Neural progenitor cell (in vitro differentiated cells): ENCODE measurements around the gene NBPF11. TPM values are rescaled to one million over a fixed set of nuclear protein-coding genes. Genes with fewer than 3 reads are reported as not detected.
"Not testable (repeated sequence)": the region's sequence is repeated elsewhere in the genome, so short reads cannot be mapped to it uniquely, and the experiment has no call there.

Experiments
- DNase-seq: peaks from one replicate; pipeline ENCODE4 v3.0.0-alpha.2; 2016; ENCODE audit warnings: low spot score
- H2AFZ ChIP-seq: fragments of 200-600 bp; sonication (generic); replicated peaks from 2 replicates; pipeline ENCODE4 v1.6.1; 2016; ENCODE audit warnings: antibody characterized with exemption
- H3F3A ChIP-seq: fragments of 200-600 bp; sonication (generic); 2 replicates; pipeline ENCODE4 v1.6.1; 2016; ENCODE audit warnings: antibody characterized with exemption, low read depth
- H3K27ac ChIP-seq: fragments of 200-600 bp; sonication (generic); 2 replicates; pipeline ENCODE4 v1.5.1; 2016; ENCODE audit warnings: mild to moderate bottlenecking
- H3K27me3 ChIP-seq: fragments of 200-600 bp; sonication (generic); 2 replicates; pipeline ENCODE4 v1.6.1; 2016; ENCODE audit warnings: mild to moderate bottlenecking, moderate library complexity
- H3K36me3 ChIP-seq: fragments of 200-600 bp; sonication (generic); 2 replicates; pipeline ENCODE4 v1.5.1; 2016
- H3K4me1 ChIP-seq: fragments of 200-600 bp; sonication (generic); 2 replicates; pipeline ENCODE4 v1.6.1; 2016; ENCODE audit warnings: mixed run types
- H3K4me2 ChIP-seq: fragments of 200-600 bp; sonication (generic); 2 replicates; pipeline ENCODE4 v1.6.1; 2016
- H3K4me3 ChIP-seq: fragments of 200-600 bp; sonication (generic); 2 replicates; pipeline ENCODE4 v1.5.1; 2016
- H3K79me2 ChIP-seq: fragments of 200-600 bp; sonication (generic); 2 replicates; pipeline ENCODE4 v1.6.1; 2016; ENCODE audit warnings: low read depth
- H3K9ac ChIP-seq: fragments of 200-600 bp; sonication (generic); 2 replicates; pipeline ENCODE4 v1.6.1; 2016
- H3K9me3 ChIP-seq: fragments of 200-600 bp; sonication (generic); 2 replicates; pipeline ENCODE4 v1.5.1; 2016; ENCODE audit warnings: low read depth
- H4K20me1 ChIP-seq: fragments of 200-600 bp; sonication (generic); 2 replicates; pipeline ENCODE4 v1.6.1; 2016; ENCODE audit warnings: low read depth
- H3K27ac Mint-ChIP-seq: 3 replicates; pipeline ENCODE4 v1.8.0; 2021; ENCODE audit warnings: mixed read lengths
- H3K27me3 Mint-ChIP-seq: 2 replicates; pipeline ENCODE4 v1.8.0; 2022; ENCODE audit warnings: low read depth, mild to moderate bottlenecking, inconsistent platforms, moderate library complexity, mixed read lengths; ENCODE audit not compliant: insufficient read depth
- H3K36me3 Mint-ChIP-seq: 3 replicates; pipeline ENCODE4 v1.8.0; 2021; ENCODE audit warnings: mixed read lengths
- H3K4me1 Mint-ChIP-seq: 3 replicates; pipeline ENCODE4 v1.8.0; 2021; ENCODE audit warnings: mixed read lengths
- H3K4me3 Mint-ChIP-seq: 3 replicates; pipeline ENCODE4 v1.8.0; 2021; ENCODE audit warnings: mild to moderate bottlenecking, moderate library complexity, mixed read lengths
- H3K9me3 Mint-ChIP-seq: 3 replicates; pipeline ENCODE4 v1.8.0; 2020; ENCODE audit warnings: mixed read lengths
- CTCF ChIP-seq: fragments of 200-600 bp; sonication (generic); IDR thresholded peaks from 2 replicates; pipeline ENCODE4 v1.5.1; 2017; ENCODE audit warnings: antibody characterized with exemption, mild to moderate bottlenecking
- total RNA-seq: library from RNA; depleted of rRNA; stranded (reverse); fragments of >200 nt; gene quantifications from 2 replicates; pipeline ENCODE4 v1.2.3, GENCODE V29; 2015; ENCODE audit warnings: low replicate concordance

Gene NBPF11
- total RNA-seq, 1 donor from 2014 or later: 9.1 TPM

DNA sequence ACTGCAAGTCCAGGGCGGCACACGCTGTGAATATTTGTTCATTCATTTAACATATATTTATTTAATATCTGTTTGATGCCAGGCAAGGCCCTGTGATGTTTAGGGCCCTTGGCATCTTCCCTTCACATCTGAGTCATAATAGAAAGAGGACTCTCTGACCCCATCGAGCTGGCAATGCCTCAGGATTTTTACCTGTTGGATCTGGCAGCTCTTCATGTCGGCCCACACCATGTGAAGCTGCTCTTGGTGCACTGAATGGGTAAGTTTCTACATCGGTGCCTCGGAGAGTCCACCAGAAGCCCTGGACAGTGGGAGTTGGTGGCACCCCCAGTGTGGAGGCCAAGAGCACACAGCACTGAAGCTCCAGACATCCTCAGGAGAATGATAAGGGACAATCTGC is 8.9 kb downstream of the NBPF11 start:
- not testable (repeated sequence) for H3F3A ChIP-seq, H3K36me3 Mint-ChIP-seq, DNase-seq, H3K9ac ChIP-seq, H3K27me3 Mint-ChIP-seq, H3K27ac Mint-ChIP-seq, H2AFZ ChIP-seq, H3K27me3 ChIP-seq, H3K4me3 Mint-ChIP-seq, H4K20me1 ChIP-seq, H3K4me1 Mint-ChIP-seq, H3K9me3 Mint-ChIP-seq, H3K4me2 ChIP-seq, H3K4me3 ChIP-seq, H3K9me3 ChIP-seq, H3K79me2 ChIP-seq, H3K4me1 ChIP-seq, H3K27ac ChIP-seq, H3K36me3 ChIP-seq

DNA sequence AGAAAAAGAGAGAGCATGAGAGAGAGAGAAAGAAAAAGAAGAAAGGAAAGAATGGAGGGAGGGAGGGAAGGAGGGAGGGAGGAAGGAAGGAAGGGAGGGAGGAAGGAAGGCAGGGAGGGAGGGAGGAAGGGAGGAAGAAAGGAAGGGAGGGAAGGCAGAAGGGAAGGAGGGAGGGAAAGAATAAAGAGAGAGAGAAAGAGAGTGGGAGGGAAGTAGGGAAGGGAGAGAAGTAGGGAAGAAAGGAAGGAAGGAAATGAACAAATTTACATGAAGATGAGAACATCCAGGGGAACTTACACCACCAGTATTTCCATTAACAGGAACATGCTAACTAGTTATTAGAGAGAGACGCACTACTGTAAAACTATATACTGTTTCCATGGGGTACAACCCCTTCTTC is 10.1 kb downstream of the NBPF11 start:
- not testable (repeated sequence) for H3K27ac Mint-ChIP-seq, H2AFZ ChIP-seq, DNase-seq, H3K4me1 Mint-ChIP-seq, H3K9ac ChIP-seq, H3K79me2 ChIP-seq, H3K36me3 ChIP-seq, H3K27me3 ChIP-seq, H3K4me3 ChIP-seq, H3K9me3 Mint-ChIP-seq, H3K4me2 ChIP-seq, H3K4me3 Mint-ChIP-seq, H3K27ac ChIP-seq, H3F3A ChIP-seq, H3K27me3 Mint-ChIP-seq, H3K4me1 ChIP-seq, H3K9me3 ChIP-seq, H3K36me3 Mint-ChIP-seq, H4K20me1 ChIP-seq

- H3K4me2 ChIP-seq, H3K4me3 ChIP-seq, H3F3A ChIP-seq, H3K27ac ChIP-seq, H3K27me3 ChIP-seq, H2AFZ ChIP-seq, H3K79me2 ChIP-seq, H3K4me1 Mint-ChIP-seq, H3K9me3 Mint-ChIP-seq, H3K36me3 ChIP-seq, DNase-seq, H3K4me1 ChIP-seq, H3K9me3 ChIP-seq, H3K4me3 Mint-ChIP-seq, H3K27me3 Mint-ChIP-seq, H3K27ac Mint-ChIP-seq, H3K36me3 Mint-ChIP-seq, H3K9ac ChIP-seq, H4K20me1 ChIP-seq: not testable (repeated sequence)
Measured at GRCh38 chr1:148138606-148139005, 13.5 kb downstream of the NBPF11 start.

- not testable (repeated sequence) for H3K79me2 ChIP-seq, H4K20me1 ChIP-seq, H2AFZ ChIP-seq, H3K4me3 Mint-ChIP-seq, H3K4me1 Mint-ChIP-seq, DNase-seq, H3F3A ChIP-seq, H3K4me1 ChIP-seq, H3K4me2 ChIP-seq, H3K9ac ChIP-seq, H3K27ac ChIP-seq, H3K36me3 ChIP-seq, H3K27me3 ChIP-seq, H3K9me3 ChIP-seq, H3K36me3 Mint-ChIP-seq, H3K4me3 ChIP-seq, H3K9me3 Mint-ChIP-seq, H3K27me3 Mint-ChIP-seq, H3K27ac Mint-ChIP-seq
Measured at GRCh38 chr1:148122341-148122740, 29.7 kb downstream of the NBPF11 start.

DNA sequence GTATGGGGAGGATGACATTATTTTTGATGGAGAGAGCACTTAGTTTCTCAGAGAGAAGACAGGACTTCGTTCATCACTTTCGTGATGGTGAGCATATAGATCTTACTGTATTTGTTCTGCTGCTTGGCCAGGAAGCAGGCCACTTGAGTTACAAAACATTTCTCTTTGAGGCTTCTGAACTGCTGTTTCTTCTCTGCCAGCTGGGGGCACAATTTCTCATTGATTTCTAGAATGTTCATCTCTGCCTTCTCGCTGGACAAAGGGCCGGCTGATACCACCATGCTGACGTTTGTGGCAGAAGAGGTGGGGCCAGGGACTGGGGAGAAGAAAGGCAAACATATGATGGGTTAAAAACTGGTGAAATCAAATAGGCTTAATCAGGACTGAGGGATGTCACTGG is 31.7 kb downstream of the NBPF11 start:
- H3K36me3 Mint-ChIP-seq, H3K79me2 ChIP-seq, H3F3A ChIP-seq, H3K4me1 Mint-ChIP-seq, H4K20me1 ChIP-seq, H3K27me3 ChIP-seq, H3K27ac ChIP-seq, H3K27me3 Mint-ChIP-seq, H3K9me3 ChIP-seq, H3K4me3 Mint-ChIP-seq, H3K4me3 ChIP-seq, H3K4me2 ChIP-seq, H3K4me1 ChIP-seq, H3K9me3 Mint-ChIP-seq, H3K36me3 ChIP-seq, H2AFZ ChIP-seq, H3K9ac ChIP-seq, H3K27ac Mint-ChIP-seq: not testable (repeated sequence)
- TF ChIP-seq CTCF: peak; percentile 26
- DNase-seq: peak; percentile 12

GRCh38 chr1:148095732-148096131 is 56.3 kb downstream of the NBPF11 start:
- H3K27me3 Mint-ChIP-seq, H3K79me2 ChIP-seq, H3K4me3 ChIP-seq, H3K27me3 ChIP-seq, H2AFZ ChIP-seq, H3K27ac Mint-ChIP-seq, H3K4me1 Mint-ChIP-seq, H3K27ac ChIP-seq, H4K20me1 ChIP-seq, H3K9ac ChIP-seq, H3K36me3 ChIP-seq, H3F3A ChIP-seq, H3K9me3 ChIP-seq, H3K36me3 Mint-ChIP-seq, H3K4me1 ChIP-seq, H3K4me2 ChIP-seq, H3K9me3 Mint-ChIP-seq, H3K4me3 Mint-ChIP-seq, DNase-seq: not testable (repeated sequence)
